IMR-90 (cell line): ENCODE data around the gene GNAT3. TPM values are rescaled to one million over a fixed set of nuclear protein-coding genes. Genes with fewer than 3 reads are reported as not detected.

Source experiments
- ATAC-seq: fragments of 200-7000 bp; cut with Tn5 transposase; 2 replicates; pipeline ENCODE4 v1.9.1; 2020; ENCODE audit warnings: low read depth, mild to moderate bottlenecking, moderate library complexity
- BruUV-seq: library from RNA; stranded (reverse); fragments of 400-500 nt; replicated peaks from 2 replicates; lab custom pipeline; 2021; lab: Mats Ljungman, UMichigan
- CTCF ChIA-PET: fragments of 300-600 bp; formaldehyde crosslinking; extraction: SDS; loops from one replicate; lab custom pipeline; 2021; ENCODE audit warnings: antibody characterized with exemption; lab: Yijun Ruan, JAX
- POLR2A ChIA-PET: fragments of 300-600 bp; sonication (Branson Sonifier 250); formaldehyde crosslinking; loops from one replicate; lab custom pipeline; 2022; ENCODE audit warnings: antibody characterized with exemption; ENCODE audit not compliant: unreplicated experiment; lab: Charles Lee
- DNase-seq: peaks from one replicate; pipeline ENCODE4 v3.0.0; 2013
- H2AFZ ChIP-seq: replicated peaks from 2 replicates; pipeline ENCODE3; 2013; ENCODE audit warnings: low read length, mild to moderate bottlenecking; ENCODE audit not compliant: poor library complexity
- H2AK5ac ChIP-seq: 2 replicates; pipeline ENCODE4 v1.6.1; 2013; ENCODE audit warnings: low read depth, low read length, inconsistent platforms
- H2AK9ac ChIP-seq: replicated peaks from 2 replicates; pipeline ENCODE3; 2013; ENCODE audit warnings: mild to moderate bottlenecking, low read depth, low read length, moderate library complexity; ENCODE audit not compliant: poor library complexity
- H2BK120ac ChIP-seq: 2 replicates; pipeline ENCODE4 v1.6.1; 2013; ENCODE audit warnings: low read depth, low read length, inconsistent platforms
- H2BK15ac ChIP-seq: 3 replicates; pipeline ENCODE4 v1.6.1; 2013; ENCODE audit warnings: low read depth, low read length, inconsistent platforms
- H2BK20ac ChIP-seq: 2 replicates; pipeline ENCODE4 v1.6.1; 2013; ENCODE audit warnings: low read depth, mild to moderate bottlenecking, inconsistent platforms, low read length, moderate library complexity
- H2BK5ac ChIP-seq: 2 replicates; pipeline ENCODE4 v1.6.1; 2013; ENCODE audit warnings: mild to moderate bottlenecking, low read depth, low read length, inconsistent platforms; ENCODE audit not compliant: poor library complexity, severe bottlenecking
- H3K14ac ChIP-seq: replicated peaks from 2 replicates; pipeline ENCODE4 v1.6.1; 2013; ENCODE audit warnings: low read depth, low read length, inconsistent platforms
- H3K18ac ChIP-seq: 2 replicates; pipeline ENCODE4 v1.6.1; 2013; ENCODE audit warnings: low read depth, low read length, control low read depth
- H3K23ac ChIP-seq: 2 replicates; pipeline ENCODE4 v1.6.1; 2013; ENCODE audit warnings: low read depth, low read length, inconsistent platforms
- H3K27ac ChIP-seq: 2 replicates; pipeline ENCODE4 v1.5.1; 2013; ENCODE audit warnings: mild to moderate bottlenecking, control low read depth, low read length; ENCODE audit not compliant: insufficient read depth
- H3K27me3 ChIP-seq: 2 replicates; pipeline ENCODE4 v1.6.1; 2013; ENCODE audit warnings: low read length; ENCODE audit not compliant: control insufficient read depth, insufficient read depth
- H3K36me3 ChIP-seq: 2 replicates; pipeline ENCODE4 v1.6.1; 2013; ENCODE audit warnings: low read length, mixed read lengths; ENCODE audit not compliant: control insufficient read depth, insufficient read depth
- H3K4ac ChIP-seq: 2 replicates; pipeline ENCODE4 v1.6.1; 2013; ENCODE audit warnings: low read depth, low read length, inconsistent platforms
- H3K4me1 ChIP-seq: 2 replicates; pipeline ENCODE4 v1.6.1; 2013; ENCODE audit warnings: low read length, mixed read lengths; ENCODE audit not compliant: control insufficient read depth, insufficient read depth
- H3K4me2 ChIP-seq: 2 replicates; pipeline ENCODE4 v1.6.1; 2013; ENCODE audit warnings: low read depth, mild to moderate bottlenecking, control low read depth, low read length, moderate library complexity
- H3K4me3 ChIP-seq: 2 replicates; pipeline ENCODE4 v1.5.1; 2013; ENCODE audit warnings: low read depth, mild to moderate bottlenecking, control low read depth, low read length, moderate library complexity; ENCODE audit not compliant: insufficient read depth
- H3K56ac ChIP-seq: 2 replicates; pipeline ENCODE4 v1.6.1; 2013; ENCODE audit warnings: low read length, inconsistent platforms; ENCODE audit not compliant: insufficient read depth; ENCODE audit errors: extremely low read depth
- H3K79me1 ChIP-seq, 2 experiments: 2 replicates each; pipeline ENCODE4 v1.6.1; 2013; ENCODE audit warnings: low read length in 2 of 2, inconsistent platforms in 1 of 2, low read depth in 1 of 2
- H3K9ac ChIP-seq: 2 replicates; pipeline ENCODE4 v1.6.1; 2013; ENCODE audit warnings: low read depth, low read length, control low read depth
- H3K9me1 ChIP-seq: 2 replicates; pipeline ENCODE4 v1.6.1; 2013; ENCODE audit warnings: low read length, inconsistent platforms; ENCODE audit not compliant: insufficient read depth
- H3K9me3 ChIP-seq: 2 replicates; pipeline ENCODE4 v1.6.1; 2013; ENCODE audit warnings: low read length; ENCODE audit not compliant: control insufficient read depth, insufficient read depth
- H4K20me1 ChIP-seq: 2 replicates; pipeline ENCODE4 v1.6.1; 2013; ENCODE audit warnings: low read length, inconsistent platforms; ENCODE audit not compliant: insufficient read depth
- H4K5ac ChIP-seq: 2 replicates; pipeline ENCODE4 v1.6.1; 2013; ENCODE audit warnings: mild to moderate bottlenecking, low read depth, low read length, control low read depth
- H4K8ac ChIP-seq, 2 experiments: 2 replicates each; pipeline ENCODE4 v1.6.1; 2013; ENCODE audit warnings: low read depth in 2 of 2, low read length in 2 of 2, control low read depth in 1 of 2, inconsistent platforms in 1 of 2
- H4K91ac ChIP-seq: 2 replicates; pipeline ENCODE4 v1.6.1; 2013; ENCODE audit warnings: low read depth, low read length, inconsistent platforms; ENCODE audit not compliant: insufficient read depth
- BHLHE40 ChIP-seq: fragments of 150-350 bp; IDR thresholded peaks from 2 replicates; pipeline ENCODE4 v1.6.1; 2016; ENCODE audit warnings: mild to moderate bottlenecking, low read depth, low read length
- CEBPB ChIP-seq: IDR thresholded peaks from 2 replicates; pipeline ENCODE4 v1.6.1; 2012; ENCODE audit warnings: low read depth, low read length, improper control_type of control experiment
- CHD1 ChIP-seq: IDR thresholded peaks from 2 replicates; pipeline ENCODE4 v1.6.1; 2012; ENCODE audit warnings: low read depth, low read length, improper control_type of control experiment
- FOS ChIP-seq: fragments of 150-350 bp; IDR thresholded peaks from 2 replicates; pipeline ENCODE4 v1.6.1; 2016; ENCODE audit warnings: low read depth, low read length
- MAFK ChIP-seq: IDR thresholded peaks from 2 replicates; pipeline ENCODE4 v1.6.1; 2012; ENCODE audit warnings: low read depth, low read length, improper control_type of control experiment
- MAZ ChIP-seq: IDR thresholded peaks from 2 replicates; pipeline ENCODE4 v1.6.1; 2012; ENCODE audit warnings: low read depth, mild to moderate bottlenecking, low read length, improper control_type of control experiment, moderate library complexity, borderline replicate concordance
- MXI1 ChIP-seq: IDR thresholded peaks from 2 replicates; pipeline ENCODE4 v1.6.1; 2012; ENCODE audit warnings: low read depth, mild to moderate bottlenecking, low read length, moderate library complexity, borderline replicate concordance
- NFE2L2 ChIP-seq: fragments of 150-350 bp; IDR thresholded peaks from 2 replicates; pipeline ENCODE4 v1.6.1; 2016; ENCODE audit warnings: low read depth, mild to moderate bottlenecking, low read length
- POLR2A ChIP-seq: IDR thresholded peaks from 2 replicates; pipeline ENCODE4 v1.6.1; 2012; ENCODE audit warnings: mild to moderate bottlenecking, low read depth, low read length
- RAD21 ChIP-seq: IDR thresholded peaks from 2 replicates; pipeline ENCODE4 v1.6.1; 2012; ENCODE audit warnings: low read length, improper control_type of control experiment
- RCOR1 ChIP-seq: IDR thresholded peaks from 2 replicates; pipeline ENCODE4 v1.6.1; 2012; ENCODE audit warnings: mild to moderate bottlenecking, low read length, improper control_type of control experiment; ENCODE audit not compliant: insufficient replicate concordance
- RFX5 ChIP-seq: IDR thresholded peaks from 2 replicates; pipeline ENCODE4 v1.8.0; 2012; ENCODE audit warnings: low read depth, mild to moderate bottlenecking, low read length, moderate library complexity
- SMC3 ChIP-seq: fragments of 150-350 bp; IDR thresholded peaks from 2 replicates; pipeline ENCODE4 v1.6.1; 2016; ENCODE audit warnings: low read depth, mild to moderate bottlenecking, antibody characterized with exemption, low read length, moderate library complexity
- WGBS, 2 experiments: methylation state at CpG; one replicate each; pipeline versions ENCODE4 v1.1.5 to v1.1.7; 2013; ENCODE audit warnings: missing lambda C conversion rate in 2 of 2; ENCODE audit not compliant: insufficient read length in 1 of 2; ENCODE audit errors: extremely low coverage in 2 of 2; 5-methylcytosine and 5-hydroxymethylcytosine counted together
- dilution Hi-C: fragments of 300-500 bp; cut with HindIII; formaldehyde crosslinking; loops from one replicate; pipeline ENCODE4 v1.14.3; 2018; ENCODE audit warnings: low sequenced_read_pairs; ENCODE audit not compliant: unreplicated experiment
- in situ Hi-C: fragments of 300-500 bp; cut with MboI; formaldehyde crosslinking; loops from 3 replicates; pipeline ENCODE4 v1.14.3; 2019; ENCODE audit warnings: low sequenced_read_pairs, inconsistent platforms, mixed read lengths
- intact Hi-C: fragments of 100-400 bp; cut with micrococcal nuclease; formaldehyde crosslinking; loops from 2 replicates; pipeline ENCODE4 v1.10.0; 2022
- polyA plus RNA-seq, 3 experiments: library from polyadenylated mRNA; depleted of rRNA; stranded (reverse); fragments of >200 nt; gene quantifications; 2 replicates each; pipeline ENCODE4 v1.2.3, GENCODE V29; 2012; ENCODE audit warnings: low replicate concordance in 1 of 3
- total RNA-seq: library from RNA; depleted of rRNA; stranded (reverse); fragments of >200 nt; gene quantifications from 2 replicates; pipeline ENCODE4 v1.2.3, GENCODE V29; 2012
- TF ChIP-seq, protein P1 (sequence below): conservative IDR thresholded peaks from 2 replicates; pipeline ENCODE4 v1.5.1; 2012; ENCODE audit warnings: mild to moderate bottlenecking, low read depth, low read length, improper control_type of control experiment
- TF ChIP-seq, protein P2 (sequence below): fragments of 150-350 bp; IDR thresholded peaks from 2 replicates; pipeline ENCODE4 v1.6.1; 2016; ENCODE audit warnings: low read depth, mild to moderate bottlenecking, low read length, moderate library complexity, borderline replicate concordance
- TF ChIP-seq, protein P3 (sequence below): fragments of 150-350 bp; IDR thresholded peaks from 2 replicates; pipeline ENCODE4 v1.6.1; 2017; ENCODE audit warnings: mild to moderate bottlenecking, antibody characterized with exemption, low read length, low read depth

Gene GNAT3
- total and polyA plus RNA-seq, 2 of the 4 experiments (the other 2 are of a cell fraction): not detected

DNA sequence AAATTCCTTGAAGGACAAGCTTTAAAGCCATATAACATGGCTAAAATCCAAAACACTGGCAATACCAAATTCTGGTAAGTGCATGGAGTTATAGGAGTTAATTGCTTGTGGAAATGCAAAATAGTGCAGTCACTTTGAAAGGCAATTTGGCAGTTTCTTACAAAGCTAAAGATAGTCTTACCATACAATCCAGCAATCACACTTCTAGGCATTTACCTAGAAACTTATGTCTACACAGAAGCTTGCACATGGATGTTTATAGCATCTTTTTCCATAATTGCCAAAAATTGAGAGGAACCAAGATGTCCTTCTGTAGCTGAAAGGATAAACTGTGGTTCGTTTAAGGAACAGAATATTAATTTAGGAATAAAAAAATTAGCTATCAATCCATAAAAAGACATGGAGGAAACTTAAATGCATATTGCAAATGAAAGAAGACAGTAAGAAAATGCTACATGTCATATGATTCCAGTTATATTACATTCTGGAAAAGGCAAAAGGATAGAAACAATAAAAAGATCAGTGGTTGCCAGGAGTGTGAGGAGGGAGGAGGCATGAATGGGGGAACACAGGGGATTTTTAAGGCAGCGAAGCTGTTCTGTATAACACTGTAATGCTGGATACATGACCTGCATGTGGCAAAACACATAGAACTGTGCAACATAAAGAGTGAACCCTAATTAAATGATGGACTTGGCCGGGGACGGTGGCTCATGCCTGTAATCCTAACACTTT is 51.9 kb downstream of the GNAT3 start:
- H3K4me1 ChIP-seq: no peaks in the 10 kb centered on the region
- H3K18ac ChIP-seq: no peak overlapping the region
- H4K8ac ChIP-seq: no peak overlapping the region
- no peaks in the 10 kb centered on the region for H3K79me1 ChIP-seq
- no peak overlapping the region for H3K56ac ChIP-seq
- H2BK120ac ChIP-seq: no peak overlapping the region
- DNase-seq (no peak), ATAC-seq (no peak)
- dilution Hi-C loops: no loop called here
- ChIA-PET POLR2A (no interaction called here), CTCF (interaction anchor here (1.3 kb wide), 1 partner anchor 10 kb away, joined by 8 read pairs; no protein-coding TSS in a partner anchor)
- H3K14ac ChIP-seq: no peak overlapping the region
- no peak overlapping the region for H3K4me2 ChIP-seq
- no peak overlapping the region for H3K4ac ChIP-seq
- H2BK20ac ChIP-seq: no peak overlapping the region
- intact Hi-C loops: no loop called here
- H3K27ac ChIP-seq: no peak overlapping the region
- H3K27me3 ChIP-seq: no peaks in the 10 kb centered on the region
- H4K91ac ChIP-seq: no peak overlapping the region
- no TSS peak for BruUV-seq
- H2AK5ac ChIP-seq: no peak overlapping the region
- H3K23ac ChIP-seq: no peak overlapping the region
- no peak overlapping the region for H2BK5ac ChIP-seq
- no peak overlapping the region for H4K5ac ChIP-seq
- no peak for TF ChIP-seq MAZ
- no peak for TF ChIP-seq RAD21
- TF ChIP-seq NFE2L2: no peak
- no peak for TF ChIP-seq CHD1
- TF ChIP-seq, protein P1, sequence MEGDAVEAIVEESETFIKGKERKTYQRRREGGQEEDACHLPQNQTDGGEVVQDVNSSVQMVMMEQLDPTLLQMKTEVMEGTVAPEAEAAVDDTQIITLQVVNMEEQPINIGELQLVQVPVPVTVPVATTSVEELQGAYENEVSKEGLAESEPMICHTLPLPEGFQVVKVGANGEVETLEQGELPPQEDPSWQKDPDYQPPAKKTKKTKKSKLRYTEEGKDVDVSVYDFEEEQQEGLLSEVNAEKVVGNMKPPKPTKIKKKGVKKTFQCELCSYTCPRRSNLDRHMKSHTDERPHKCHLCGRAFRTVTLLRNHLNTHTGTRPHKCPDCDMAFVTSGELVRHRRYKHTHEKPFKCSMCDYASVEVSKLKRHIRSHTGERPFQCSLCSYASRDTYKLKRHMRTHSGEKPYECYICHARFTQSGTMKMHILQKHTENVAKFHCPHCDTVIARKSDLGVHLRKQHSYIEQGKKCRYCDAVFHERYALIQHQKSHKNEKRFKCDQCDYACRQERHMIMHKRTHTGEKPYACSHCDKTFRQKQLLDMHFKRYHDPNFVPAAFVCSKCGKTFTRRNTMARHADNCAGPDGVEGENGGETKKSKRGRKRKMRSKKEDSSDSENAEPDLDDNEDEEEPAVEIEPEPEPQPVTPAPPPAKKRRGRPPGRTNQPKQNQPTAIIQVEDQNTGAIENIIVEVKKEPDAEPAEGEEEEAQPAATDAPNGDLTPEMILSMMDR: no peak
- TF ChIP-seq, protein P2, sequence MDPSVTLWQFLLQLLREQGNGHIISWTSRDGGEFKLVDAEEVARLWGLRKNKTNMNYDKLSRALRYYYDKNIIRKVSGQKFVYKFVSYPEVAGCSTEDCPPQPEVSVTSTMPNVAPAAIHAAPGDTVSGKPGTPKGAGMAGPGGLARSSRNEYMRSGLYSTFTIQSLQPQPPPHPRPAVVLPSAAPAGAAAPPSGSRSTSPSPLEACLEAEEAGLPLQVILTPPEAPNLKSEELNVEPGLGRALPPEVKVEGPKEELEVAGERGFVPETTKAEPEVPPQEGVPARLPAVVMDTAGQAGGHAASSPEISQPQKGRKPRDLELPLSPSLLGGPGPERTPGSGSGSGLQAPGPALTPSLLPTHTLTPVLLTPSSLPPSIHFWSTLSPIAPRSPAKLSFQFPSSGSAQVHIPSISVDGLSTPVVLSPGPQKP: no peak
- TF ChIP-seq POLR2A: no peak
- no peak for TF ChIP-seq RCOR1
- TF ChIP-seq, protein P3, sequence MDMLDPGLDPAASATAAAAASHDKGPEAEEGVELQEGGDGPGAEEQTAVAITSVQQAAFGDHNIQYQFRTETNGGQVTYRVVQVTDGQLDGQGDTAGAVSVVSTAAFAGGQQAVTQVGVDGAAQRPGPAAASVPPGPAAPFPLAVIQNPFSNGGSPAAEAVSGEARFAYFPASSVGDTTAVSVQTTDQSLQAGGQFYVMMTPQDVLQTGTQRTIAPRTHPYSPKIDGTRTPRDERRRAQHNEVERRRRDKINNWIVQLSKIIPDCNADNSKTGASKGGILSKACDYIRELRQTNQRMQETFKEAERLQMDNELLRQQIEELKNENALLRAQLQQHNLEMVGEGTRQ: no peak
- no peak for TF ChIP-seq RFX5
- TF ChIP-seq MAFK: no peak
- no peak for TF ChIP-seq FOS
- no peak for TF ChIP-seq CEBPB
- no peak for TF ChIP-seq SMC3
- TF ChIP-seq MXI1: no peak
- TF ChIP-seq BHLHE40: no peak
- no peaks in the 10 kb centered on the region for H3K9me1 ChIP-seq
- no peak overlapping the region for H2BK15ac ChIP-seq
- in situ Hi-C loops: no loop called here
- H2AFZ ChIP-seq: no peak overlapping the region
- no CpG with 5 or more reads among the region's 4 CpGs for WGBS, 2 experiments
- H2AK9ac ChIP-seq: no peak overlapping the region
- H4K20me1 ChIP-seq: no peaks in the 10 kb centered on the region
- H3K9ac ChIP-seq: no peak overlapping the region
- no peaks in the 10 kb centered on the region for H3K9me3 ChIP-seq
- no peaks in the 10 kb centered on the region for H3K36me3 ChIP-seq
- no peak overlapping the region for H3K4me3 ChIP-seq
